Nephron (organoid): ENCODE measurements around the gene NRCAM.

Experiments
- H3K27ac Mint-ChIP-seq, 3 experiments: 2 replicates each; pipeline ENCODE4 v1.8.0; 2020; ENCODE audit warnings: mixed read lengths in 3 of 3, mild to moderate bottlenecking in 2 of 3, moderate library complexity in 1 of 3
- H3K27me3 Mint-ChIP-seq: 2 replicates; pipeline ENCODE4 v1.8.0; 2021; ENCODE audit warnings: low read depth, mild to moderate bottlenecking, moderate library complexity, mixed read lengths
- H3K36me3 Mint-ChIP-seq: 2 replicates; pipeline ENCODE4 v1.8.0; 2020; ENCODE audit warnings: low read depth, mixed read lengths
- H3K4me1 Mint-ChIP-seq: 2 replicates; pipeline ENCODE4 v1.8.0; 2020; ENCODE audit warnings: mixed read lengths
- H3K4me3 Mint-ChIP-seq, 3 experiments: 2 replicates each; pipeline ENCODE4 v1.8.0; 2020; ENCODE audit warnings: mild to moderate bottlenecking in 3 of 3, mixed read lengths in 3 of 3, moderate library complexity in 2 of 3
- H3K9me3 Mint-ChIP-seq: 2 replicates; pipeline ENCODE4 v1.8.0; 2020; ENCODE audit warnings: mixed read lengths
- TF ChIP-seq, protein P1 (sequence below), 3 experiments: fragments of 200-600 bp; sonication (generic); IDR thresholded peaks; one replicate each; pipeline ENCODE4 v1.5.0; 2021; ENCODE audit warnings: antibody characterized with exemption in 3 of 3; ENCODE audit not compliant: unreplicated experiment in 3 of 3

The NRCAM gene

DNA sequence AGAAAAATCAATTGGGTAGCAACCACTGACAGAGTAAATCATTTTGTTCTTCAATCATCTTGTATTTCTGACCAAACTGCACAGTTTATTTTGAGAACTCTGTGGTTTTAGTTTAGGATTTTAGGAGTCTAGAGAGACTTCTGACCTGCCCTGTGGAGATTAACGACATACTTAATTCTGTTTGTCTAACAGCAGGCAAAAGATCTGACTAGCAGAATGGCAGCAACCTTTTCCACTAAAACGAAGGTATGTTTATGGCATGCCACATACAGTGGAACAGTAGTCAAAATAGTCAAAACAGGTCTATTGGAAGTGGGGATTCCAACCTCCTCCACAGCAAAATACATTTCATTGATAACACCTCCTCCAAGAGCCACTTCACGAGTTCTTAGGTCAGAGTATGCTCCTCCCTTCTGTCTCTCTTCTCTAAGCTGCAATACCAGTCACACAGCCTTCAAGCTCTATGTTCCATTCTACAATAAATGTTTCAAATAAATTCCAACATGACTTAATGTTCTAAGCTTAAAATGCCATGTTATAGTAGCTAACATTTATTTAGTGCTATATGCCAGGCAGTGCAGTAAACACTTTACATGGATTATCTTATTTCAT, 34.4 kb downstream of the NRCAM start:
- no peak overlapping the region for H3K4me3 Mint-ChIP-seq
- no peaks in the 10 kb centered on the region for H3K36me3 Mint-ChIP-seq
- TF ChIP-seq, protein P1, sequence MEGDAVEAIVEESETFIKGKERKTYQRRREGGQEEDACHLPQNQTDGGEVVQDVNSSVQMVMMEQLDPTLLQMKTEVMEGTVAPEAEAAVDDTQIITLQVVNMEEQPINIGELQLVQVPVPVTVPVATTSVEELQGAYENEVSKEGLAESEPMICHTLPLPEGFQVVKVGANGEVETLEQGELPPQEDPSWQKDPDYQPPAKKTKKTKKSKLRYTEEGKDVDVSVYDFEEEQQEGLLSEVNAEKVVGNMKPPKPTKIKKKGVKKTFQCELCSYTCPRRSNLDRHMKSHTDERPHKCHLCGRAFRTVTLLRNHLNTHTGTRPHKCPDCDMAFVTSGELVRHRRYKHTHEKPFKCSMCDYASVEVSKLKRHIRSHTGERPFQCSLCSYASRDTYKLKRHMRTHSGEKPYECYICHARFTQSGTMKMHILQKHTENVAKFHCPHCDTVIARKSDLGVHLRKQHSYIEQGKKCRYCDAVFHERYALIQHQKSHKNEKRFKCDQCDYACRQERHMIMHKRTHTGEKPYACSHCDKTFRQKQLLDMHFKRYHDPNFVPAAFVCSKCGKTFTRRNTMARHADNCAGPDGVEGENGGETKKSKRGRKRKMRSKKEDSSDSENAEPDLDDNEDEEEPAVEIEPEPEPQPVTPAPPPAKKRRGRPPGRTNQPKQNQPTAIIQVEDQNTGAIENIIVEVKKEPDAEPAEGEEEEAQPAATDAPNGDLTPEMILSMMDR (IDR thresholded peaks at IDR 0.05; ENCODE audit: unreplicated experiment in 3 of 3) = no peak
- H3K4me1 Mint-ChIP-seq = no peaks in the 10 kb centered on the region
- no peak overlapping the region for H3K27ac Mint-ChIP-seq
- peaks cover 3% of the 10 kb centered on the region for H3K27me3 Mint-ChIP-seq
- H3K9me3 Mint-ChIP-seq = no peaks in the 10 kb centered on the region

DNA sequence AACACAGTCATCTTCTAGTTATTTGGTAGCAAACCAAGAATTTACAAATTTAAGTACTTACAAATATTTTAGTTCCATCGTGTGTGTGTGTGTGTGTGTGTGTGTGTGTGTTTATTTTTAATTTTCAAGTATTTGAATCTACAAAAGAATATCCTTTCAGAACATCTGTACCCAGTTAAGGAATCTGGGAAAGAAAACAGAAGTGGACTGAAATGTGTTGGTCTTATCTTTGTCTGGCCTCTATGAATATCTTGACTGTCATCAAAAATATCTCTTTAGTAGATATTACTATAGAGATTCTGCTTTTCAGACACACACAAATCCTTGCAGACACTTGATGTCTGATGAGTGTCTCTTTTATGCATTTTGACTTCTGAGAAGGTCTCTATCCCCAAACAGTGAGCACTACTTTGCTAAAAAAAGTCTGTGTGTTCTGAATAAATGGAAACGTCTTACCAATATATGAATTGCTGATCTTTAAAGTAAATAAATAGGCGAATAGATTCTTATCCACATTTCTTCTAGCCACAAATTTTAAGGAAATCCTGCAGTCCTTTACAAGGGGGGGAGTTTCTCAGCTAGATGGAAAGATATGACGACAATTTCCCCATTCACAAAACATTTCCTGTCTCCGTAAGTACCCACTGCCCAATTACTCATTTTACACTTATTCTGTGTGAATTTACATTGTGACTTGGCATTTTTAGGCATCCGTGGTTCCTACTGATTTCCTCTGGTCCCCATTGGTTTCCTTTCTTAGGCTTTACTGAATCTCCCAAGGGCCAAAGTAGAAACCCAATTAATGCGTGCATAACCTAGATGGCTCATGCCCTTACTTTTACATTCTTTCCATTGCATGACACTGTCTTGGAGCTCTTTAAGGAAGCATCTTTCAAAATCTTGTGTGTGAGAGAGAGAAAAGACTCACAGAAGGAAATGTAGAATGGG, 36.0 kb downstream of the NRCAM start:
- Mint-ChIP-seq H3K36me3 (no peaks in the 10 kb centered on the region), H3K27me3 (peaks cover 3% of the 10 kb centered on the region), H3K9me3 (no peaks in the 10 kb centered on the region), H3K4me1 (peaks cover 7% of the 10 kb centered on the region), H3K27ac (no peak overlapping the region), H3K4me3 (no peak overlapping the region)
- TF ChIP-seq, protein P1 (IDR thresholded peaks at IDR 0.05; ENCODE audit: unreplicated experiment in 3 of 3) = no peak

DNA sequence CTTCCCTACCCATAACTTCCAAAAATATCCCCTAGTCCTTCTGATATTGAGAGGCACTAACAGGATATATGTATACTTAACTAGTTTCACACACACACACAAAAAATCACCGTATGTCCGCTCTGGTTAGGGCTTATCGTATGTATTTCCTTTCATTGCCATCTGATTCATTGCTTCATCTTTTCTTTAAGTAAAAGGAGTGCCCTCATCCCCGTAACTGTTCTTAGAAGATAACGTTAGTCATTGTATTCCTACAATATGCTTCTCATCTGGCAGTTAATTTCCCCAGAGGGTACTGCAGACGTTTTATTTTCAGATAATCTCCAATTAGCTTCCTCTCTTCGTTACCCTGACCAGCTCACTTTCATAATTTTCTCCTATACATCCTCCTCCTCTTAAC, 37.3 kb downstream of the NRCAM start:
- Mint-ChIP-seq H3K27ac (no peak overlapping the region), H3K4me1 (peaks cover 16% of the 10 kb centered on the region), H3K4me3 (no peak overlapping the region), H3K9me3 (no peaks in the 10 kb centered on the region), H3K36me3 (no peaks in the 10 kb centered on the region), H3K27me3 (peaks cover under 1% of the 10 kb centered on the region)
- TF ChIP-seq, protein P1 (IDR thresholded peaks at IDR 0.05; ENCODE audit: unreplicated experiment in 3 of 3) = no peak

DNA sequence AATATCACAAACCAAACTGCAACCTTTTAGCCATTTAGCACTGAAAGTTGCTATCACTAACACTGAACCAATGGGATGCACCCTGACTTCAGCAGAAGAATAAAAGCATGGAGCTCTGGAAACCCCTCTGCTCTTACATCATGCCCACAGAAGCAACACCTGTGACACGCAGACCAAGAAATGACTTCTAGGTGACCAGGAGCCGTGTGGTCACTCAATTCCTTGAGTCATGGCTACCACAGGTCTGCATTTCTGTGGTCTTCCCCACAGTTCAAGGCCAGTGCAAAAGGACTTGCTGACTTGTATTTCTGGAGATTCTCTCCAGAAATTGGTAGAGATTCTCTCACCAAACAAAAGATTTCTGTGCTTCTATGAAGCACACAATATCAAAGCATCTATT, 38.3 kb downstream of the NRCAM start:
- Mint-ChIP-seq H3K4me1 (peaks cover 24% of the 10 kb centered on the region), H3K9me3 (peaks cover 2% of the 10 kb centered on the region), H3K27me3 (no peaks in the 10 kb centered on the region), H3K36me3 (no peaks in the 10 kb centered on the region), H3K4me3 (no peak overlapping the region), H3K27ac (no peak overlapping the region)
- TF ChIP-seq, protein P1 (IDR thresholded peaks at IDR 0.05; ENCODE audit: unreplicated experiment in 3 of 3) = no peak

DNA sequence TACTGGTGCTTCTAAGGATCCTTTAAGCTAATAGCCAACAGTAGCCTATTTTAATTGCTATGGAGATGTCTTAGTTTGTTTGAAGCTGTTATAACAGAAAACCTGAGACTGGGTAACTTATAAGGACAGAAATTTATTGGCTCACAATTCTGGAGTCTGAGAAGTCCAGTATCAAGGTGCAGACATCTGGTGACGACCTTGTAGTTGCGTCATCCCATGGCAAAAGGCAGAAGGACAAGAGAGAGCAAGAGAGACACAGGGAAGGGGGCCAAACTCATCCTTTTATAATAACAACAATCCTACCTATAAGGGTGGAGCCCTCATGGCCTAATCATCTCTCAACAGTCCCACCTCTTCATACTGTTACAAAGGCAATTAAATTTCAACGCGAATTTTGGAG, 39.1 kb downstream of the NRCAM start:
- Mint-ChIP-seq H3K36me3 (no peaks in the 10 kb centered on the region), H3K4me1 (peaks cover 24% of the 10 kb centered on the region), H3K27ac (no peak overlapping the region), H3K27me3 (no peaks in the 10 kb centered on the region), H3K9me3 (peaks cover 2% of the 10 kb centered on the region), H3K4me3 (no peak overlapping the region)
- TF ChIP-seq, protein P1 (IDR thresholded peaks at IDR 0.05; ENCODE audit: unreplicated experiment in 3 of 3) = no peak
